HuH-7.5 (cell line): ENCODE results near the gene TMEM42.
"Not testable (repeated sequence)": the region's sequence is repeated elsewhere in the genome, so short reads cannot be mapped to it uniquely, and the experiment has no call there.

ENCODE experiments used
- DNase-seq: peaks from one replicate; pipeline ENCODE4 v3.0.0; 2011; ENCODE audit warnings: low spot score

Gene TMEM42

GRCh38 chr3:44861412-44862225 lies at the start of gene TMEM42:
TSS of gene TMEM42 (plus strand) at chr3:44861912. CDS start at chr3:44861925, 13 bp downstream.
- peak; percentile 52 for DNase-seq

GRCh38 chr3:44814751-44815150 lies 47.0 kb upstream of the TMEM42 start:
- DNase-seq: no peak

DNA sequence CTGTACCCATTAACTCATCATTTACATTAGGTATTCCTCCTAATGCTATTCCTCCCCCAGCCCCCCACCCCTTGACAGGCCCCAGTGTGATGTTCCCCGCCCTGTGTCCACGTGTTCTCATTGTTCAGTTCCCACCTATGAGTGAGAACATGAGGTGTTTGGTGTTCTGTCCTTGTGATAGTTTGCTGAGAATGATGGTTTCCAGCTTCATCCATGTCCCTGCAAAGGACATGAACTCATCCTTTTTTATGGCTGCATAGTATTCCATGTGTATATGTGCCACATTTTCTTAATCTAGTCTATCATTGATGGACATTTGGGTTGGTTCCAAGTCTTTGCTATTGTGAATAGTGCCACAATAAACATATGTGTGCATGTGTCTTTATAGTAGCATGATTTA lies 45.4 kb upstream of the TMEM42 start:
- not testable (repeated sequence) for DNase-seq

DNA sequence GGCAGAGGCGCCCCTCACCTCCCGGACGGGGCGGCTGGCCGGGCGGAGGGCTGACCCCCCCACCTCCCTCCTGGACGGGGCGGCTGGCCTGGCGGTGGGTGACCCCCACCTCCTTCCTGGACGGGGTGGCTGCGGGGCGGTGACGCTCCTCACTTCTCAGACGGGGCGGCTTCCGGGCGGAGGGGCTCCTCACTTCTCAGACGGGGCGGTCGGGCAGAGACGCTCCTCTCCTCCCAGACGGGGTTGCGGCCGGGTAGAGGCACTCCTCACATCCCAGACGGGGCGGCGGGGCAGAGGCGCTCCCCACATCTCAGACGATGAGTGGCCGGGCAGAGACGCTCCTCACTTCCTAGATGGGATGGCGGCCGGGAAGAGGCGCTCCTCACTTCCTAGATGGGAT lies 40.5 kb upstream of the TMEM42 start:
- DNase-seq: not testable (repeated sequence)

- no peak for DNase-seq
Measured at GRCh38 chr3:44825264-44825925, 36.3 kb upstream of the TMEM42 start.

DNA sequence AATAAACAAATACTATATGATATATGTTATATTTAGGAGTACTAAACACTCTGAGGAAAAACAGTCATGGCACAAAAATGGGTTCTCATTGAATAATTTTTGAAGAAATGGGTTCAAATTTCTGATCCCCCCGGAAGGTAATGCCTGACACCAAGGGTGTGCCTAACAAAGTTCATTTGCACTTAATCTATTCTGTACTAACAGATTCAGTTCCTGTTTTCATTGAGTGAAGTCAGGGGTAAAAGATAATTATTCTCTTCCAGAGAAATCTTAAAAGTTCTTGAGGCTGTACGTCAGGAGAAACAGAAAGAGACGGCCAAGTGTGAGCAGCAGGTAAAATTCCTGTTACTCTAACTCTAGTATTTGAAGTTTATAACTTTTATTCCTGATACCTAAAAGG lies 34.5 kb upstream of the TMEM42 start:
- no peak for DNase-seq

- no peak for DNase-seq
Measured at GRCh38 chr3:44831232-44831631, 30.5 kb upstream of the TMEM42 start.

DNA sequence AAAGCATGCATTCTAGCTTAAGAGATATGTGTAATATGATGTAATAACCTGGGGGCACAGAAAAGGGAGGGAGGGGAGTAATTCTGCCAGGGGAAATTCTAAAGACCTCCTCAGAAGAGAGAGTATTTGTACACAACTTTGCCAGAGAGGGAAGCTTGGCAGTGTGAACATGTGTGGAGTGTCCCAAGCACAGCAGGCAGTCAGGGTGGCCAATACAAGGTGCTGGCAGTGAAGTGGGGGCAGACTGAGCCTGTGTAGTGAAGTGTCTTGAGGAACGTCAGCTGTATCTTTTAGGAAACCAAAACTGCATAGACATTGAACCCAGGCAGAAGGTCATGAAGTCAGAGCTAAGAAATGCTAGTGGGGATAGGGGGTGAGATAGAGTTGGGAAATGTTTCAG lies 29.7 kb upstream of the TMEM42 start:
- DNase-seq: no peak

GRCh38 chr3:44832965-44833364 lies 28.7 kb upstream of the TMEM42 start:
- DNase-seq: no peak

GRCh38 chr3:44833394-44833793 lies 28.3 kb upstream of the TMEM42 start:
- no peak for DNase-seq

GRCh38 chr3:44835684-44836083 lies 26.0 kb upstream of the TMEM42 start:
- DNase-seq: no peak

GRCh38 chr3:44842376-44842775 lies 19.3 kb upstream of the TMEM42 start:
- no peak for DNase-seq

DNA sequence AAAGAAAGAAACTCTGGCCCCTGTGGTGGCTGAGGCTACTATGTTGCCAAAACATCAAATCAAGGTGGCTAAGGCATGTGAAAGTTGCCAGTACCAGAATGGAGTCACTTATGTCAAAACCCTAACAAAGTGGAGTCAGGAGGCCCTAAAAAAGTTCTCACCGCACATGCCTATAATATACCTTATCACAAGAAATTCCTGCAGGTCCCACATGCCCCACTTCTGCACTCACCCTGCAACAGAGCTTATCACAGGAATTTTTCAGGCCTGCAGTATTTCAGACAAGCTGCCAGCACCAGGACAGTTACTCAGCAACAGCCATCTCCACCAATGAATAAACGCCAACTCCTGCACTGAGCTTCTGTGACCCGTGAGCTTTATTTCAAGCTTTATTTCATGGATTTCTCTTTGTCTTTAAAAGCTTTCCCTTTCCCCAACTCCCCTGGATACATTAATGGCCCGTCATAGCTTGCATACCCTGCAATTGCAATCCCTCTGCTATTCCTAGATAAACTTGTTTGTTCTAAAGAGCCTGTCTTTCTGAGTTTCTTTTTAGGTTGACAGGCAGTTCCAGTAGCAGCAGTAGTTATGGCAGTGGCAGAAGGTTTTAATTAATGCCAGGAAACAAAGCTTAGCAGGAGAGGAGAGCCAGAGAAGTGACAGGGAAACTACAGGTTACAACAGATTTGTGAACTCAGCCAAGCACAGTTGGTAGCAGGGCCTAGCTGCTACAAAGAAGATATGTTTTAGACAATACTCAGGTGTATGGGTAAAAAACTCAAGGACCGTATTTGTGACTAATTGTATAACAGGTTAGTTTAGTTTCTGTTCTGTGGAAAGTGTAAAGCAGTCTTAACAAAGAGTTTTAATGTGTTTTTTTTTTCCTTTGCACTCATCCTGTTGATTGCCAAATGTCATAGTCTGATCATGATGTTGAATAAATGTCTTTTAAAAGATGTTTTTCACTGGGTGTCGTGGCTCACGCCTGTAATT lies 15.9 kb upstream of the TMEM42 start:
- DNase-seq: no peak

- no peak for DNase-seq
Measured at GRCh38 chr3:44848634-44849033, 13.1 kb upstream of the TMEM42 start.

DNA sequence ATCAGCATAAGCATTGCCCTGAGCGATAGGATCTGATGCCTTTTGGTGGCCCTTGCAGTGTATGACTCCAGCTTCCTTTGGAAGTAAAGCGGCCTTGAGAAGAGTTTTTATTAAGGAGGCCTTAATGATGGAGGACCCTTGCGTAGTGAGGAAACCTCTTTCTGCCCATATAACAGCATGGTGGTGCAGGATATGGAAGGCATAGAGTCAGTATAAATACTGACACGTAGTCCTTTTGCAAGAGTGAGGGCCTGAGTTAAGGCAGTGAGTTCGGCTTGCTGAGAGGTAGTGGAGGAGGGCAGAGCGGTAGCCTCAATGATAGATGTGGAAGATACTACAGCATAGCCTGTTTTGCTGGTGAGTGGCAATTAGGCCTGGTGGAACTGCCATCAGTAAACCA lies 5.0 kb upstream of the TMEM42 start:
- not testable (repeated sequence) for DNase-seq

- no peak for DNase-seq
Measured at GRCh38 chr3:44860117-44860516, 1.6 kb upstream of the TMEM42 start.

GRCh38 chr3:44862226-44862637 lies 520 bp downstream of the TMEM42 start:
- DNase-seq: no peak

DNA sequence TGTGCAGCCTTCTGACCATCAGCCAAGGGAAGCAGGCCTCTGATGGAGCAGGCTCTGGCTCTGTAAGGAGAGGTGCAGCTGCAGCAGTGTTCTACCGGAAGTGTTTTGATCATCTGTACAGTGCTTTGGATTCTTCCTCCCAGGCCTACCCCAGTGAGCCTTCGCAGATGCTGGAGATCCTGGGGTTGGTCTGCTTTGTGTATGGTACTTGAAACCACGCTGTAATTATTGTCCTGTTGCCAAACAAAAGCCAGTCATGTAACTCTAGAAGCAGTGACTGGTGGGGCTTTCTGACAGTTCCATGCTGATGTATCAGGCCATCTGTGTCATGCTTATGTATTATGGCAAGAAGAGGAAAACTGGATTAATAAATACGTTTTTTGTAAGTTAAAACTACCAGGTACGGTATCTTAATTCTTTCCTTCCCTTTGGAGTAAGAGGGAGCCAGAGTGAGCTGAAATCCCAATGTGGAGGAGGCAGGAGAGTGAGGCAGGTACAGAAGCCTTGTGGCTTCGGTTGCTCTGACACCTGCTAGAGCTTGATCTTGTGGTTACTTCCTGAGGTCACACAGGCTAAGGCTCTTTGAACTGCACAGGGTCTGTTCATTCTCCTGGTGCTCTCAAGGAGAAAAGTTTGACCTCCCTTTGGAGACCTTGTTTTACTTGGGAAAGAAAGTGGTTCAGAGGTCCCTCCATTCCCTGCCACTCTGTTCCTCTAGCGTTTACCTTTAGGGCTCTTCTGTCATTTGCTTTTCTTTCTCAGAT lies 3.7 kb downstream of the TMEM42 start:
- DNase-seq: no peak

DNA sequence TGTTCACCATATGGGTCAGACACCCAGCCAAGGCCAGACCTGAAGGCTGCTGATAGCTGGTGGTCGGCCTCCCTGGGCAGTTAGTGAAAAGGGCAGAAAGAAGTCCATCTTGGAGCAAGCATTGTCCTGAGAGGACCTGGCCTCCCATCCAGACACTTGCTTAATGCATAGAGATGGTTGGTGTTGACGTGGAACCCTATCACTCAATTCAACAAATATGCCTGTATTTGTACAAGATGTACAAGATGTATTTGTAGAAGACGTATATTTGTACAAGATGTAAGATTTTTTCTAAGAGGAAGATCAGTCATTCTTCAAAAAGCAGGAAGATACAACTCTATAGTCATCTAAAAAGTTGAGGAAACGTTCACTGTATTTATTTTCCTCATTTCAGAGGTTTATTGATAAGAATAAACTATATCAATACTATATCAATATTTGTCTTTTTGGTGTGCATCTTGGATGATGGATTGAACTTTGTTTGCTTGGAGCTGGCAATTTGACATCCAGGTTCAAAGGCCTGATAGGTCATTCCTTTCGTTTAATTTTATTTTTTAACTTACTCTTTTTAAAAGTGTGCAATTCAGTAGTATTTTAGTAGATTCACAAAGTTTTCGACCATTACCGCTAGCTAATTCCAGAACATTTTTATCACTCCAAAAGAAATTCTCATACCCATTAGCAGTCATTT lies 5.9 kb downstream of the TMEM42 start:
- DNase-seq: no peak

- DNase-seq: no peak
Measured at GRCh38 chr3:44870375-44871061, 8.8 kb downstream of the TMEM42 start.
